ENCODE measurements around the gene CWC15.
"Not testable (repeated sequence)": the region's sequence is repeated elsewhere in the genome, so short reads cannot be mapped to it uniquely, and the experiment has no call there.

CWC15 gene

GRCh38 chr11:94973099-94973968 is at the start of gene CWC15, which contains the start of gene KDM4D:
CWC15 (minus strand) TSS chr11:94973556; CDS start chr11:94972185, 1,371 bp downstream.
KDM4D (plus strand) TSS chr11:94973709; CDS start chr11:94997373, 23,664 bp downstream.
- DNase-seq, result peak; percentile 95

- not testable (repeated sequence) for DNase-seq
Measured at GRCh38 chr11:95021468-95021867, 48.1 kb upstream of the CWC15 start.

- no peak for DNase-seq
Measured at GRCh38 chr11:95016139-95016538, 42.8 kb upstream of the CWC15 start.

- no peak for DNase-seq
Measured at GRCh38 chr11:95014184-95014821, 40.9 kb upstream of the CWC15 start.

GRCh38 chr11:95011376-95011775 is 38.0 kb upstream of the CWC15 start:
- no peak for DNase-seq

GRCh38 chr11:95005642-95006041 is 32.3 kb upstream of the CWC15 start:
- DNase-seq, result no peak

GRCh38 chr11:95003716-95004115 is 30.4 kb upstream of the CWC15 start:
- no peak for DNase-seq

GRCh38 chr11:94998285-94998684 is 24.9 kb upstream of the CWC15 start:
- DNase-seq, result no peak

GRCh38 chr11:94997437-94997836 is 24.1 kb upstream of the CWC15 start:
- peak; percentile 3 for DNase-seq

- no peak for DNase-seq
Measured at GRCh38 chr11:94993400-94993943, 20.1 kb upstream of the CWC15 start.

- DNase-seq, result no peak
Measured at GRCh38 chr11:94988748-94989147, 15.4 kb upstream of the CWC15 start.

- no peak for DNase-seq
Measured at GRCh38 chr11:94987378-94987777, 14.0 kb upstream of the CWC15 start.

- no peak for DNase-seq
Measured at GRCh38 chr11:94975599-94975998, 2.2 kb upstream of the CWC15 start.

GRCh38 chr11:94974178-94974577 is 822 bp upstream of the CWC15 start:
- no peak for DNase-seq

GRCh38 chr11:94972700-94973098 is 657 bp downstream of the CWC15 start:
- no peak for DNase-seq

GRCh38 chr11:94968334-94968958 is 4.9 kb downstream of the CWC15 start:
- no peak for DNase-seq

- no peak for DNase-seq
Measured at GRCh38 chr11:94964934-94965333, 8.4 kb downstream of the CWC15 start.

GRCh38 chr11:94961255-94961654 is 12.1 kb downstream of the CWC15 start:
- DNase-seq, result peak; percentile 62

- no peak for DNase-seq
Measured at GRCh38 chr11:94960488-94960887, 12.9 kb downstream of the CWC15 start.

- DNase-seq, result no peak
Measured at GRCh38 chr11:94959179-94959578, 14.2 kb downstream of the CWC15 start.

- no peak for DNase-seq
Measured at GRCh38 chr11:94958121-94958696, 15.1 kb downstream of the CWC15 start.

GRCh38 chr11:94956963-94957362 is 16.4 kb downstream of the CWC15 start:
- no peak for DNase-seq

GRCh38 chr11:94954753-94955152 is 18.6 kb downstream of the CWC15 start:
- no peak for DNase-seq

Data from NCI-H82 (cell line).